AML-193 (cell line): ENCODE results near the gene RIMBP3B.
"Not testable (repeated sequence)": the region's sequence is repeated elsewhere in the genome, so short reads cannot be mapped to it uniquely, and the experiment has no call there.

Source experiments
- DNase-seq, 2 experiments: peaks; one replicate each; lab custom pipeline; 2025; lab: John Stamatoyannopoulos, UW

RIMBP3B gene

DNA sequence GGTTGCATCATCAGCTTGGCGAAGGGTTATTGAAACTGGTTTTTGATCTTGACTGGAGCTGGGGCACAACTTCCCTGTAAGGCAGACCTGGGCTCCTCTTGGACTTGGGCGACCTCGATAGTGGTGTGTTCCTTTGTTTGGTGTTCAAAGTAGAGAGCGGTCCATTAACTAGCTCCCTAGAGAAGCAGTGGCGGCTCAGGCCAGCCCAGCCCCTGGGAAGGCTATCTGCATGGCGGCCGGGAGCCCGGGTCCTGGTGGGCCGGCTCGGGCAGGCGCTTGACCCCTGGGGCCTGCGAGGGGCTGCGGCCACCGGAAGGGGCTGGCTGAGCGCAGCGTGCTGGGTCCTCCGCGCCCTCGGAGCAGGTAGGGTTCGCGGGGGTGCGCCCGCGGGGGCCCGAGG lies 32.8 kb downstream of the RIMBP3B start:
- DNase-seq, result not testable (repeated sequence)

DNA sequence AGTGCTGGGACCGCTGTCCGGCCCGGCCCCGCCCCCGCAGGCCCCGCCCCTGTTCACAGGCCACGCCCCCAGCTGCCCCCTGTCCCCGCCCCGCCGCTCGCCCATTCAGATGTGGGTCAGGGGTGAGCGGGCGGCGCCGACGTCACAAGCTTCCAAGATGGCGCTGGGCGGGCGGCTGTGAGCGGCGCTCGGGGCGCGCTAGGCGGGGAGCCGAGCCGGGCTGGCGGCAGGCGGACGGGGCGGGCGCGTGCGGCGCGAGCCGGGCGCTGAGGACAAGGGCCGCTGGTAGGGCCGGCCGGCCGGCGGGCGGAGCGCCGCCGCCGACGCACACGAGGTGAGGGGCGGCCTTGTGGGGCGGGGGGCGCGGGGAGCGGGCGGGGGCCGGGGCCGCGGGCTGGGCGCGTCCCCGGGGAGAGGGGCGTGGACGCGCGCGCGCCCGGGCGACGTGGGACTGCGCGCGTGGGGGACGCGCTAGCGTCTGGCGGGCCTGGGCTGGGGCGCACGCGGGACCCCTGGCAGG lies 33.7 kb downstream of the RIMBP3B start, which contains the start of gene HIC2:
Gene HIC2, plus strand, starts transcription at position 145 of the 520 bp plus-strand sequence. CDS start 25,461 bp downstream, outside the sequence.
- DNase-seq, result not testable (repeated sequence)

DNA sequence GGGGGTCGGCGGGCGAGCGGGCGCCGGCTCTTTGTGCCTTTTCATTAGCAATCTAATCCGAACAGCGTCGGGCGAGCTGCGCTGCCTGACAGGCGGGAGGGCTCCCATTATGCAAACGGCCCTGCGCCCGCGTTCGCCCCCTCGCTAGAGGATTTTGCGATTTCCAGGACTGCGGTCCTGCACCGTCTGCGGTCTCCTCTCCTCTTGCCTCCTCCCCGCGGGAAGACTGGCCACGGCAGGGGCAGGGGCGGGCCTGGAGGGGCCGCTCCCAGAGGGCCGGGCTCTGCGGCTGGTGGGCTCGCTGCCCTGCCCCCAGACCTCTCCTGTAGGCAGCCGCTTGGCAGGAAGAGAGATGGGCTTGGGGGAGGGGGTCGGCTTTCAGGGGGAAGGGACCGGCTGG lies 34.3 kb downstream of the RIMBP3B start:
- not testable (repeated sequence) for DNase-seq

GRCh38 chr22:21418974-21419638 lies 35.6 kb downstream of the RIMBP3B start:
- DNase-seq, result not testable (repeated sequence)

GRCh38 chr22:21420180-21420763 lies 36.7 kb downstream of the RIMBP3B start:
- DNase-seq, result not testable (repeated sequence)

- DNase-seq, result not testable (repeated sequence)
Observed at GRCh38 chr22:21424084-21424709, 40.6 kb downstream of the RIMBP3B start.

GRCh38 chr22:21434378-21435233 lies 51.1 kb downstream of the RIMBP3B start:
- DNase-seq, result not testable (repeated sequence)

DNA sequence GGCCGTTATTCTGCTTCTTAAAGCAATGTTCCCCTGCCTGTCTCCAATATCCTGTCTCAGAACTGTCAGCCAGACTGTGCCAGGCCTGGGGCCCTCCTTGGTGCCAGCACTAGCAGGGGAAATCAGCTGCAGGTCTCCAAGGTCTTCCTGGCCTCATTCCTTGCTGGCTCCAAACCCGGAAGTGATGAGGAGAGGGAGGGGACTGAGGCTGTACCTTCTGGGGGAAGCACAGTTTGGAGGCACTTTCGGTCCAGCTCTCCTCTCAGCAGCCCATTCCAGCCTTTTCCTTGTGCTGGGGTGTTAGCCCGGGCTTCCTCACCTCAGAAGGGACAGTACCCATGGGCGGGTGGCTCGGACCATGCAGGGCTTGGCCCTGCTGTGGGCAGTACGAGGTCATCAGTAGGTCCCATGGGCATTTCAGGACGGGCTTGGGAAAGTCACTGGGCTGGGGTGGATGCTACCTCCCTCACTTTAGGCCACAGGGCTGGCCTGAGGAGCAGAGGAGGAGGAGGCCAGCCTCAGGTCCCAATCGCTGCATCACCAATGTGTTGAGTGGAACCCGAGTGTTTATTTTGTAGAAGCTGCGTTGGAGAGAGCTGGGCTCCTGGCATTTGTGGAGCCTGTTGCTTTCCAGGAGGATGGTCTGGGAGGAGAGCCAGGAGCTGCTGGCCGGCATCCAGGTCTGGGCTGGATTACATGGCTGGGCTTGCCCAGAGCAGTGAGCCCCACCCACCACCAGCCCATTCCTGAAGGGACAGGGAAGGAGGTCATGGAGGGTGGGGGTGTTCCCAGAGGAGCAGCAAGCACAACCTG lies 52.7 kb downstream of the RIMBP3B start:
- not testable (repeated sequence) for DNase-seq

GRCh38 chr22:21438013-21438412 lies 54.5 kb downstream of the RIMBP3B start:
- DNase-seq, result not testable (repeated sequence)
